ENCODE results near the gene GAD1.
A peak's percentile ranks its signal among the peaks of the same experiment; 100 is the strongest.

Gene GAD1

DNA sequence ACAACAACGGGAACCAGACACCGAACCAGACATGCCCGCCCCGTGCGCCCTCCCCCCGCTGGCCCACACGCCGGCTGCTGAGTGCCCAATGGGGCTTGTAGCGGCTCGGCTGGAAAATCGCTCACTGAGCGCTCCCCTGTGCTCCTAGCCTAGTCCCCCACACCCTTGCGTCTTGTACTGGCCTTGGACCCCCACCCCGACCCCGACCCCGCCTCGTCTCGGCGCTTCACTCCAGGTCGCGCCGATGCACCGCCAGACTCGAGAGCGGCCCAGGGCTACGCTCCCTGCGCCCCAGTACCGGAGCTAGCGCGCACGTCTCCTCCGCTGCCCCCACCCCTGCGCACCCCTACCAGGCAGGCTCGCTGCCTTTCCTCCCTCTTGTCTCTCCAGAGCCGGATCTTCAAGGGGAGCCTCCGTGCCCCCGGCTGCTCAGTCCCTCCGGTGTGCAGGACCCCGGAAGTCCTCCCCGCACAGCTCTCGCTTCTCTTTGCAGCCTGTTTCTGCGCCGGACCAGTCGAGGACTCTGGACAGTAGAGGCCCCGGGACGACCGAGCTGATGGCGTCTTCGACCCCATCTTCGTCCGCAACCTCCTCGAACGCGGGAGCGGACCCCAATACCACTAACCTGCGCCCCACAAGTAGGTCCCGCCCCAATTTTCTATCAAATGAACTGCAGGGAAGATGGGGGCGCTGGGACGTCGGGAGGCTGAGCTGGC lies 1.5 kb downstream of the GAD1 start:
- H2AFZ ChIP-seq (ENCODE audit: low read length): no peak overlapping the region
- H4K20me1 ChIP-seq (ENCODE audit: insufficient read depth, low read length, poor library complexity, severe bottlenecking): no peaks in the 10 kb centered on the region
- no peaks in the 10 kb centered on the region for H3K9me3 ChIP-seq (ENCODE audit: insufficient read depth, low read depth, low read length)
- no peak overlapping the region for H3K4me3 ChIP-seq (ENCODE audit: low read length, poor library complexity, severe bottlenecking)
- H3K79me2 ChIP-seq (ENCODE audit: insufficient read depth, low read length): no peaks in the 10 kb centered on the region
- TF ChIP-seq, protein P1, sequence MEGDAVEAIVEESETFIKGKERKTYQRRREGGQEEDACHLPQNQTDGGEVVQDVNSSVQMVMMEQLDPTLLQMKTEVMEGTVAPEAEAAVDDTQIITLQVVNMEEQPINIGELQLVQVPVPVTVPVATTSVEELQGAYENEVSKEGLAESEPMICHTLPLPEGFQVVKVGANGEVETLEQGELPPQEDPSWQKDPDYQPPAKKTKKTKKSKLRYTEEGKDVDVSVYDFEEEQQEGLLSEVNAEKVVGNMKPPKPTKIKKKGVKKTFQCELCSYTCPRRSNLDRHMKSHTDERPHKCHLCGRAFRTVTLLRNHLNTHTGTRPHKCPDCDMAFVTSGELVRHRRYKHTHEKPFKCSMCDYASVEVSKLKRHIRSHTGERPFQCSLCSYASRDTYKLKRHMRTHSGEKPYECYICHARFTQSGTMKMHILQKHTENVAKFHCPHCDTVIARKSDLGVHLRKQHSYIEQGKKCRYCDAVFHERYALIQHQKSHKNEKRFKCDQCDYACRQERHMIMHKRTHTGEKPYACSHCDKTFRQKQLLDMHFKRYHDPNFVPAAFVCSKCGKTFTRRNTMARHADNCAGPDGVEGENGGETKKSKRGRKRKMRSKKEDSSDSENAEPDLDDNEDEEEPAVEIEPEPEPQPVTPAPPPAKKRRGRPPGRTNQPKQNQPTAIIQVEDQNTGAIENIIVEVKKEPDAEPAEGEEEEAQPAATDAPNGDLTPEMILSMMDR (conservative IDR thresholded peaks at IDR 0.05; ENCODE audit: low read length): no peak
- TF ChIP-seq EZH2phosphoT487 (IDR thresholded peaks at IDR 0.05; ENCODE audit: borderline replicate concordance): no peak
- no peaks in the 10 kb centered on the region for H3K9me2 ChIP-seq (replicated peaks; ENCODE audit: low read depth, low read length)
- no peaks in the 10 kb centered on the region for H3F3A ChIP-seq (ENCODE audit: low read depth)
- H3K4me1 ChIP-seq (ENCODE audit: insufficient read depth, low read length, poor library complexity, severe bottlenecking): peaks cover 8% of the 10 kb centered on the region
- peaks cover 4% of the 10 kb centered on the region for H3K27me3 ChIP-seq (ENCODE audit: insufficient read depth, low read length, poor library complexity, severe bottlenecking)
- H3K4me2 ChIP-seq (ENCODE audit: low read depth, low read length, poor library complexity, severe bottlenecking): no peak overlapping the region
- H3K9ac ChIP-seq (ENCODE audit: low read depth, low read length, poor library complexity, severe bottlenecking): no peak overlapping the region
- H3K36me3 ChIP-seq (ENCODE audit: insufficient read depth, low read length): no peaks in the 10 kb centered on the region

DNA sequence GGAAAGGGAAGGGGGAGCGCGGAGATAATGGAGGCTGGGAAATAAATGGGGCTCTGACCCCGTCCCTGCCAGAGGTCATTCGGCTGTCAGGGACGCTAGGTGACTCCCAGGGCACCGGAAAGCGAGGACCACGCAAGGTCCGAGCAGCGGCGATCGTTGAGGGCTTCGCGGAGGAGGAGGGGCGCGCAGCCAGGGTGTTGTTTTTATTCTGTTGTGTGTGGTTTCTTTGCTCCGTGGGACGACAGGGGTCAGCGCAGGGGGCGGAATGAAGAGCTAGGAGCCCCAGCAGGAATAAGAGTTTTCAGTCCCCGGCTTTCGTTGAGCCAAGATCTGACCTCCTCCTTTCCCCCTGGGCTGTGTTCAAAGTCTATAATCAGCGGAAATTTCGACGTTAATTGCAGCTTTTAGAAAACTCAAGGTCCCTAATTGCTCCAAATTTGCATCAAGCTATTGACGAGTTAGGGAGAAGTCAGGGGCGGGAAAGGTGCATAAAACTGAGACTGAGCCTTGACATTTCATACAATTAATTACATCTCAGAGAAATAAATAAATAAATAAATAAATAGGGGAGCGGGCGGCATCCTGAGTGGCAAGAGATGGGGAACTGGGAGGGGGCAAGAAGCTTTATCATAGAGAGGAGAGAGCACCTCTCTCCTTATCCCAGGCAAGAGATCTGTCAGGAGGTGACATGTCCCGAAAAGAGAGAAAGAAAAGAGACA lies 2.2 kb downstream of the GAD1 start:
- H3K9ac ChIP-seq (ENCODE audit: low read depth, low read length, poor library complexity, severe bottlenecking): no peak overlapping the region
- TF ChIP-seq EZH2phosphoT487 (IDR thresholded peaks at IDR 0.05; ENCODE audit: borderline replicate concordance): no peak
- TF ChIP-seq, protein P1 (conservative IDR thresholded peaks at IDR 0.05; ENCODE audit: low read length): no peak
- H3K4me3 ChIP-seq (ENCODE audit: low read length, poor library complexity, severe bottlenecking): no peak overlapping the region
- H3K4me2 ChIP-seq (ENCODE audit: low read depth, low read length, poor library complexity, severe bottlenecking): no peak overlapping the region
- no peaks in the 10 kb centered on the region for H3K79me2 ChIP-seq (ENCODE audit: insufficient read depth, low read length)
- peaks cover 8% of the 10 kb centered on the region for H3K4me1 ChIP-seq (ENCODE audit: insufficient read depth, low read length, poor library complexity, severe bottlenecking)
- no peaks in the 10 kb centered on the region for H4K20me1 ChIP-seq (ENCODE audit: insufficient read depth, low read length, poor library complexity, severe bottlenecking)
- no peak overlapping the region for H2AFZ ChIP-seq (ENCODE audit: low read length)
- no peaks in the 10 kb centered on the region for H3F3A ChIP-seq (ENCODE audit: low read depth)
- H3K9me3 ChIP-seq (ENCODE audit: insufficient read depth, low read depth, low read length): no peaks in the 10 kb centered on the region
- H3K9me2 ChIP-seq (replicated peaks; ENCODE audit: low read depth, low read length): no peaks in the 10 kb centered on the region
- peaks cover 4% of the 10 kb centered on the region for H3K27me3 ChIP-seq (ENCODE audit: insufficient read depth, low read length, poor library complexity, severe bottlenecking)
- no peaks in the 10 kb centered on the region for H3K36me3 ChIP-seq (ENCODE audit: insufficient read depth, low read length)

DNA sequence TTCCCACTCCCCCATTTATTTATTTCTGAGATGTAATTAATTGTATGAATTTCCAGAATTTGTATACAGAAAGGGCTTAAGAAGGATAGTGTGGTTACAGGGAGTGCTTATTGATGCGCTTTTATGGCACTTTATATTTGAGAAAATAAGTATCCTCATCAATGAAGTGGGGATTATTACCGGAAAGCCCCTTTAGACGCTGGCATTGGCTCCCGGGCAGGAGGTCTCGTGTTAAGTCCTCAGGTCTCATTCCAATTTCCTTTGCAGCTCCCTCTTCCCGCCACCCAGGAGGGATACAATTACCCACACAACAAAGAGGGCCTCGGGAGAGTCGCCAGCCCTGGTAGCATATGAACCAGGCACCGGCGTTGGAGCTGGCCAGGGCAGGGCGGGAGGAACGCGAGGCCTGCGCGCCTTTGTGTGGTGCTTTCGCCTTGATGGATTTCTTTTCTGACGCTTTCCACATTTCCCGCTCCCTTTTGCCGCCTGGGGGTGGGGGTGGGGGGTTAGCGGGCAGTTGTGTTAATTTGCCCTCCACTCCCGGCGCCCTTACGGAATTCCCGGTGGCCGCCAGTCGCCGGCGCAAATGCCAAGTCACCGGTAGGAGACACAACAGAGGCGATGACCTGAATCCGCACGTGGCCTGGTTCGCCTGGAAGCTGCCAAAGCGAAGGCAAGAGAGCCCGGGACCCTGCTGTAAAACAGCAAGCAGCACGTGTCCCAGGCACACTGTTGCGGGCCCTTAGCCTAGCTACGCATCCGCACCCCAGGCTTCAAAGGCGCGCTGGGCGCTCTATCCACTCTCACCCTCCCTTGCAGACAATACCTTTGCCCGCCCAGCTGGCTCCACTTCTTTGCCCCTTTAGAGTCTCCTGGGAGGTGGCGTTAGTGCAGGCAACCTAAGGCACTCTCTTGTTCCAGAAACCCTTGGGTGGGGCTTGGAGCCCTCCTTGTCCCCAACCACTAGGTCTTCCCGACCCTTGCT lies 3.3 kb downstream of the GAD1 start:
- H3K9ac ChIP-seq (ENCODE audit: low read depth, low read length, poor library complexity, severe bottlenecking): no peak overlapping the region

More for the DNA sequence above, 3.3 kb downstream of the GAD1 start:
- H3K36me3 ChIP-seq (ENCODE audit: insufficient read depth, low read length): no peaks in the 10 kb centered on the region
- no peaks in the 10 kb centered on the region for H3F3A ChIP-seq (ENCODE audit: low read depth)
- H3K79me2 ChIP-seq (ENCODE audit: insufficient read depth, low read length): no peaks in the 10 kb centered on the region
- H4K20me1 ChIP-seq (ENCODE audit: insufficient read depth, low read length, poor library complexity, severe bottlenecking): no peaks in the 10 kb centered on the region
- no peaks in the 10 kb centered on the region for H3K9me3 ChIP-seq (ENCODE audit: insufficient read depth, low read depth, low read length)
- H3K9me2 ChIP-seq (replicated peaks; ENCODE audit: low read depth, low read length): no peaks in the 10 kb centered on the region
- H3K4me3 ChIP-seq (ENCODE audit: low read length, poor library complexity, severe bottlenecking): peak overlapping the region; percentile 43
- 0 out of 2 replicates have a peak overlapping the region, but pooled peaks have one; percentile 11 for H2AFZ ChIP-seq (ENCODE audit: low read length)
- H3K4me1 ChIP-seq (ENCODE audit: insufficient read depth, low read length, poor library complexity, severe bottlenecking): peaks cover 11% of the 10 kb centered on the region
- H3K27me3 ChIP-seq (ENCODE audit: insufficient read depth, low read length, poor library complexity, severe bottlenecking): peaks cover 4% of the 10 kb centered on the region
- H3K4me2 ChIP-seq (ENCODE audit: low read depth, low read length, poor library complexity, severe bottlenecking): peak overlapping the region; percentile 26
- TF ChIP-seq, protein P1 (conservative IDR thresholded peaks at IDR 0.05; ENCODE audit: low read length): no peak
- TF ChIP-seq EZH2phosphoT487 (IDR thresholded peaks at IDR 0.05; ENCODE audit: borderline replicate concordance): no peak
